Lower lobe of right lung (tissue), 2 donors: ENCODE data around the gene ISLR2. TPM values are rescaled to one million over a fixed set of nuclear protein-coding genes. Genes with fewer than 3 reads are reported as not detected.

Source experiments
- ATAC-seq, 2 donors: fragments of 200-7000 bp; cut with Tn5 transposase; one replicate each; pipeline ENCODE4 v1.9.1; 2020 to 2022; ENCODE audit warnings: mild to moderate bottlenecking in 2 of 2, moderate library complexity in 2 of 2
- DNase-seq: peaks from one replicate; pipeline ENCODE4 v3.0.0-alpha.2; 2020
- H3K27ac ChIP-seq: fragments of 200-600 bp; one replicate; pipeline ENCODE4 v1.8.0; 2022
- H3K27me3 ChIP-seq: fragments of 200-600 bp; one replicate; pipeline ENCODE4 v1.8.0; 2022; ENCODE audit warnings: low read depth
- H3K36me3 ChIP-seq: fragments of 200-600 bp; one replicate; pipeline ENCODE4 v1.8.0; 2022; ENCODE audit warnings: mild to moderate bottlenecking
- H3K4me1 ChIP-seq: fragments of 200-600 bp; one replicate; pipeline ENCODE4 v1.8.0; 2022
- H3K4me3 ChIP-seq: fragments of 200-600 bp; one replicate; pipeline ENCODE4 v1.8.0; 2022; ENCODE audit warnings: mild to moderate bottlenecking
- H3K9me3 ChIP-seq: fragments of 200-600 bp; one replicate; pipeline ENCODE4 v1.8.0; 2022
- CTCF ChIP-seq: fragments of 200-600 bp; IDR thresholded peaks from one replicate; pipeline ENCODE4 v1.8.0; 2022; ENCODE audit warnings: antibody characterized with exemption, mild to moderate bottlenecking
- intact Hi-C: fragments of 100-400 bp; cut with DNase I; formaldehyde crosslinking; loops from one replicate; pipeline ENCODE4 v1.11.0; 2022
- total RNA-seq: library from RNA; stranded (reverse); fragmentation: NEBNext Ultra II Directional; extraction: Animal tissue kit (Norgen Biotek cat#: 25700); gene quantifications from one replicate; pipeline ENCODE4 v1.2.1, GENCODE V29; 2021
- donor health status: DM: no; HTN: yes; CAD: no; lungs with severe emphysema.

Gene ISLR2
- total RNA-seq, 1 donor from 2014 or later = 1.2 TPM

- H3K4me3 ChIP-seq = no peak overlapping the region
- H3K36me3 ChIP-seq = no peaks in the 10 kb centered on the region
- no peaks in the 10 kb centered on the region for H3K27me3 ChIP-seq
- ATAC-seq = no peak
- DNase-seq = peak; percentile 28
- no peak overlapping the region for H3K27ac ChIP-seq
- no peak for TF ChIP-seq CTCF
- intact Hi-C loops = no loop called here
- H3K9me3 ChIP-seq = no peaks in the 10 kb centered on the region
- H3K4me1 ChIP-seq = peaks cover 47% of the 10 kb centered on the region
Measured at GRCh38 chr15:74176262-74177214, 46.2 kb downstream of the ISLR2 start.

GRCh38 chr15:74178326-74179100, 48.1 kb downstream of the ISLR2 start:
- no peaks in the 10 kb centered on the region for H3K36me3 ChIP-seq
- H3K9me3 ChIP-seq = no peaks in the 10 kb centered on the region
- H3K4me3 ChIP-seq = no peak overlapping the region
- peaks cover 36% of the 10 kb centered on the region for H3K4me1 ChIP-seq
- no peak for ATAC-seq
- H3K27me3 ChIP-seq = no peaks in the 10 kb centered on the region
- TF ChIP-seq CTCF = no peak
- peak; percentile 21 for DNase-seq
- intact Hi-C loops = no loop called here
- no peak overlapping the region for H3K27ac ChIP-seq

GRCh38 chr15:74179101-74179841, 48.9 kb downstream of the ISLR2 start:
- no peaks in the 10 kb centered on the region for H3K27me3 ChIP-seq
- H3K27ac ChIP-seq = no peak overlapping the region
- peak; percentile 53 for DNase-seq
- intact Hi-C loops = no loop called here
- H3K4me1 ChIP-seq = peaks cover 36% of the 10 kb centered on the region
- peak; percentile 64 to 72 for ATAC-seq
- H3K4me3 ChIP-seq = no peak overlapping the region
- TF ChIP-seq CTCF = no peak
- H3K36me3 ChIP-seq = no peaks in the 10 kb centered on the region
- no peaks in the 10 kb centered on the region for H3K9me3 ChIP-seq

- peak; percentile 4 to 29 for ATAC-seq
- Histone ChIP-seq H3K4me3 (no peak overlapping the region), H3K4me1 (peaks cover 36% of the 10 kb centered on the region), H3K36me3 (no peaks in the 10 kb centered on the region), H3K9me3 (no peaks in the 10 kb centered on the region), H3K27me3 (no peaks in the 10 kb centered on the region), H3K27ac (no peak overlapping the region)
- intact Hi-C loops = no loop called here
- DNase-seq = peak; percentile 32
- TF ChIP-seq CTCF = no peak
Measured at GRCh38 chr15:74179983-74180880, 49.8 kb downstream of the ISLR2 start.
